K562 treated with DMSO at 1 percent for 4 hours (cell line): ENCODE results near the gene GLIPR1L1. TPM values are rescaled to one million over a fixed set of nuclear protein-coding genes. Genes with fewer than 3 reads are reported as not detected.

Source experiments
- total RNA-seq: library from RNA; unstranded; fragments of 300-600 nt; gene quantifications from 2 replicates; pipeline ENCODE4 v1.2.3, GENCODE V29; 2022; ENCODE audit not compliant: insufficient read depth

The GLIPR1L1 gene
- not detected in 2 replicates for total RNA-seq

GRCh38 chr12:75334384-75335030 lies at the start of gene GLIPR1L1:
Gene GLIPR1L1, plus strand, starts transcription at chr12:75334670. Its CDS starts 59 bp downstream, at chr12:75334729.

GRCh38 chr12:75329918-75330826 lies 4.3 kb upstream of the GLIPR1L1 start, which contains the start of gene CAPS2:
Gene CAPS2, minus strand, starts transcription at chr12:75330324. Its CDS starts 3,826 bp downstream, at chr12:75326498.

GRCh38 chr12:75390899-75391538 lies 56.5 kb downstream of the GLIPR1L1 start, which contains the start of gene GLIPR1L2:
Gene GLIPR1L2, plus strand, starts transcription at chr12:75391089. Its CDS starts 28 bp downstream, at chr12:75391117.

Other genes starting within 250 kb of the GLIPR1L1 start
- not detected in 2 replicates for gene KCNC2, start 124.8 kb upstream of the GLIPR1L1 start, total RNA-seq
- gene CAPS2, start 4.3 kb upstream of the GLIPR1L1 start, total RNA-seq = not detected in 2 replicates
- not detected in 2 replicates for gene GLIPR1L2, start 56.4 kb downstream of the GLIPR1L1 start, total RNA-seq
- 1.4 and 1.5 TPM in 2 replicates for gene GLIPR1, start 146.1 kb downstream of the GLIPR1L1 start, total RNA-seq
- 10.4 and 14.7 TPM in 2 replicates for gene KRR1, start 176.9 kb downstream of the GLIPR1L1 start, total RNA-seq